Nephron progenitor cell (in vitro differentiated cells): ENCODE data around the gene IGSF3.

Experiments used
- DNase-seq: peaks from one replicate; pipeline ENCODE4 v3.0.0; 2021
- H3K27ac Mint-ChIP-seq: 2 replicates; pipeline ENCODE4 v1.8.0; 2021; ENCODE audit warnings: mild to moderate bottlenecking, moderate library complexity, mixed read lengths
- H3K27me3 Mint-ChIP-seq: 2 replicates; pipeline ENCODE4 v1.8.0; 2021; ENCODE audit warnings: mild to moderate bottlenecking, low read depth, mixed read lengths; ENCODE audit not compliant: poor library complexity
- H3K36me3 Mint-ChIP-seq: 2 replicates; pipeline ENCODE4 v1.8.0; 2021; ENCODE audit warnings: low read depth, mixed read lengths
- H3K4me1 Mint-ChIP-seq: 2 replicates; pipeline ENCODE4 v1.8.0; 2021; ENCODE audit warnings: mixed read lengths
- H3K4me3 Mint-ChIP-seq: 2 replicates; pipeline ENCODE4 v1.8.0; 2021; ENCODE audit warnings: mild to moderate bottlenecking, moderate library complexity, mixed read lengths
- H3K9me3 Mint-ChIP-seq: 2 replicates; pipeline ENCODE4 v1.8.0; 2021; ENCODE audit warnings: mild to moderate bottlenecking, moderate library complexity, mixed read lengths
- TF ChIP-seq, protein P1 (sequence below): fragments of 200-600 bp; sonication (generic); IDR thresholded peaks from 2 replicates; pipeline ENCODE4 v1.5.0; 2021; ENCODE audit warnings: antibody characterized with exemption

IGSF3 gene

DNA sequence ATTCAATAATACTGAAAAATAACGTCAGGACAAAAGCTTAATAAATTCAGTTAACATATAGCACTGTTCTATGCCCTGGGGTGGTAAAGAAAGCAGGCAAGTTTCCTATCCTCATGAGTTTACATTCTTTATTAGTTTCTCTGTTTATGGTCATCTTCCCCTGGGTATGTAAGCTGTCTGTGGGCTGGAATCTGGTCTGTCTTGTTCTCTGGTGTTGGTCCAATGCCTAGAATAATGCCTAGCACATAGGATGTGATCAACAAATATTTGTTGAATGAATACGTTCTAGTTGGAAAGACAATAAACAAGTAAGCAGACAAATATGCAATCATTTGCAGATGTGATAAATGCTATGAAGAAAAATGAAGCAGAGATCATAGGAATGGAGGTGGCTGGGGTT lies 7.2 kb upstream of the IGSF3 start:
- TF ChIP-seq, protein P1, sequence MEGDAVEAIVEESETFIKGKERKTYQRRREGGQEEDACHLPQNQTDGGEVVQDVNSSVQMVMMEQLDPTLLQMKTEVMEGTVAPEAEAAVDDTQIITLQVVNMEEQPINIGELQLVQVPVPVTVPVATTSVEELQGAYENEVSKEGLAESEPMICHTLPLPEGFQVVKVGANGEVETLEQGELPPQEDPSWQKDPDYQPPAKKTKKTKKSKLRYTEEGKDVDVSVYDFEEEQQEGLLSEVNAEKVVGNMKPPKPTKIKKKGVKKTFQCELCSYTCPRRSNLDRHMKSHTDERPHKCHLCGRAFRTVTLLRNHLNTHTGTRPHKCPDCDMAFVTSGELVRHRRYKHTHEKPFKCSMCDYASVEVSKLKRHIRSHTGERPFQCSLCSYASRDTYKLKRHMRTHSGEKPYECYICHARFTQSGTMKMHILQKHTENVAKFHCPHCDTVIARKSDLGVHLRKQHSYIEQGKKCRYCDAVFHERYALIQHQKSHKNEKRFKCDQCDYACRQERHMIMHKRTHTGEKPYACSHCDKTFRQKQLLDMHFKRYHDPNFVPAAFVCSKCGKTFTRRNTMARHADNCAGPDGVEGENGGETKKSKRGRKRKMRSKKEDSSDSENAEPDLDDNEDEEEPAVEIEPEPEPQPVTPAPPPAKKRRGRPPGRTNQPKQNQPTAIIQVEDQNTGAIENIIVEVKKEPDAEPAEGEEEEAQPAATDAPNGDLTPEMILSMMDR: no peak
- H3K27me3 Mint-ChIP-seq: peaks cover 6% of the 10 kb centered on the region

DNA sequence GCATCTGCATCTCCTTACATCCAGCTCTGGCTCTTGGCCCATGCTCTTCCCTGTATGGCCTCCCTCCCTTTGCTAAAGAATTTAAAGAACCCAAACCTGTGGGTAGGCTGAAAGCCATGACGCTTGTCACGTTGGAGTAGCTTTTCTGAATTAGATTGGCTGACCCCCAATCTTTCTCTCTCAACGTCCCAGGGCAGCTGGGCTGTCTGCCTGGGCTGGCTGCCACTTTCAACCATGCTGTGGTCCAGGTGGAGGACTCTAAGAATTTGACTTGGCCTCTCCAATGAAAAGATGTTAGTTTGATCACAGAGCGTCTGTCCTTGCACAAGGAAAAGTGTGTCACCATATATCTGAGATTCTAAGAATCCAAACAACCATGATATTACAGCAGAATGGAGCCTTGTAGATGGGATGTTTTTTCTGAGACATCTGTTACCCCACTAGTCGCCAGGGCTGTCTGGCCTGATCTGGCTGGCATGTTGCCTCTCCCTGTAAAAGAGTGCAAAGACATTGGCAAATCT lies 6.5 kb upstream of the IGSF3 start:
- no peak for DNase-seq
- TF ChIP-seq, protein P1: no peak
- peaks cover 6% of the 10 kb centered on the region for H3K27me3 Mint-ChIP-seq
- H3K4me3 Mint-ChIP-seq: no peak overlapping the region
- no peaks in the 10 kb centered on the region for H3K9me3 Mint-ChIP-seq
- H3K36me3 Mint-ChIP-seq: no peaks in the 10 kb centered on the region
- peaks cover 13% of the 10 kb centered on the region for H3K4me1 Mint-ChIP-seq
- H3K27ac Mint-ChIP-seq: peak overlapping the region; percentile 4

More for the DNA sequence above, 7.2 kb upstream of the IGSF3 start:
- H3K4me1 Mint-ChIP-seq: peaks cover 13% of the 10 kb centered on the region
- no peak overlapping the region for H3K4me3 Mint-ChIP-seq
- H3K9me3 Mint-ChIP-seq: no peaks in the 10 kb centered on the region
- no peaks in the 10 kb centered on the region for H3K36me3 Mint-ChIP-seq
- DNase-seq: no peak
- H3K27ac Mint-ChIP-seq: no peak overlapping the region

DNA sequence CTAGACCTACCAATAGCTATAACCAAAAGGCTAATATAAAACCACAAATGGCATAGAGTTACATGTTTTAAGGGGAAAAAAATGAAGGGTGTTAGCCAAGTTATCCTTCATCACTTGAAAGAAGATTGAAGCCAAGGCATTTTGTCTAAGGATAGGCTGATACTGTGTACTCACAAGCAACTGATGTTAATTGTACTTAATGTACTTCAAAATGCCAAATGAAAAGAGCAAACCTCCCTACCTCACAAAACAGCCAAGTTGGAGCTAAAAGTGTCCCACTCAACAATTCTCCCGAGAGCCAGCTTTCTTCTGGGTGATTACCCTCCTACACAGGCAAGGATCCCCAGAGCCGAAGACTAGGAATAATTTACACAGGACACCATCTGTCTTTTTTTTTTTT lies 4.4 kb upstream of the IGSF3 start:
- Mint-ChIP-seq H3K36me3 (no peaks in the 10 kb centered on the region), H3K9me3 (peaks cover 4% of the 10 kb centered on the region), H3K4me3 (no peak overlapping the region), H3K4me1 (peaks cover 13% of the 10 kb centered on the region), H3K27ac (no peak overlapping the region), H3K27me3 (peaks cover 11% of the 10 kb centered on the region)
- DNase-seq: no peak
- TF ChIP-seq, protein P1: no peak

DNA sequence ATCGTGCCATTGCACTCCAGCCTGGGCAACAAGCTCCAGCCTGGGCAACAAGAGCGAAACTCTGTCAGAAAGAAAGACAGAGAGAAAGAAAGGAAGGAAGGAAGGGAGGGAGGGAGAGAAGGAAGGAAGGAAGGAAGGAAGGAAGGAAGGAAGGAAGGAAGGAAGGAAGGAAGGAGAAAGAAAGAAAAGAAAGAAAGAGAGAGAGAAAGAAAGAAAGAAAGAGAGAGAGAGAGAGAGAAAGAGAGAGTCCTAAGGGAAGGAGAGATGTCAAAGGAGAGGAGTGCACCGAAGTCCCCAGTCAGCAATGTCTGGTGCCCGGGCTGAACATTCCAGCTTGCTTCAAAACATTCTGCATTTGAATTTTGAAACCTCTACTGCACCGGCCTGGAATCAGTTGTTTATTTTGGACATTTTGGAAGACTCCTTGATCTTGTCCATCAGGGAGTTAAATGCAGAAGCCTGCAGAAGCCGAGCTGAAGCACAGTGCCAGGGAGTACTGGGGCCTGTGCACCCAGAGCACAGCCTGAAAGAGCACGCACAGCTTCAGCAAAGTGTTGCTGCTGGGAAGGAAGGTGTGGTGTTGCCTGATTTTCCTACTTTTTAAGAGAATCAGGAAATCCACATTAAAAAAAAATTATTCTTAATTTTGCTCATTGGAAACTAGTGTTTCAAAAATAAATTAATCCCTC lies 3.7 kb upstream of the IGSF3 start:
- Mint-ChIP-seq H3K27me3 (peaks cover 11% of the 10 kb centered on the region), H3K27ac (no peak overlapping the region), H3K9me3 (peaks cover 4% of the 10 kb centered on the region), H3K4me1 (peaks cover 19% of the 10 kb centered on the region), H3K4me3 (no peak overlapping the region), H3K36me3 (no peaks in the 10 kb centered on the region)
- TF ChIP-seq, protein P1: no peak
- no peak for DNase-seq

DNA sequence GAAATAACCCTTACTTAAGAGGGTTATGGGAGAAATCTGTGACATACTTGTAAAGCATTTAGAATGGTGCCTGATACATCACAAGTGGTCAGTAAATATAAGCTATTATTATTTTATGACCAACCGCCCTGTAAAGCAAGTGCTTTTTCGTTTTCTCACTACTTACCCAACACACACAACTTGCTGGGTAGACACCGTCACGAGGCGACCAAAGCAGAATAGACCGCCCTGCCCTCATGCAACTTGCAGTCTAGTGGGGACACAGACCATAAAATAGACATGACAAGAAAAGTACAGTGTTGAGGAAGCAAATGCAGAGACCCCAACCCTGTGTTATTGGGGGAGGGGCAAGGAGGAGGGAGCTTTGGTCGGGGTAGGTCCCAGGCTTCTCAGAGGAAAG lies 744 bp upstream of the IGSF3 start:
- peaks cover 4% of the 10 kb centered on the region for H3K9me3 Mint-ChIP-seq
- peaks cover 17% of the 10 kb centered on the region for H3K27me3 Mint-ChIP-seq
- H3K36me3 Mint-ChIP-seq: peaks cover 4% of the 10 kb centered on the region
- TF ChIP-seq, protein P1: no peak
- no peak overlapping the region for H3K27ac Mint-ChIP-seq
- peaks cover 47% of the 10 kb centered on the region for H3K4me1 Mint-ChIP-seq
- H3K4me3 Mint-ChIP-seq: peak overlapping the region; percentile 78
- DNase-seq: no peak

DNA sequence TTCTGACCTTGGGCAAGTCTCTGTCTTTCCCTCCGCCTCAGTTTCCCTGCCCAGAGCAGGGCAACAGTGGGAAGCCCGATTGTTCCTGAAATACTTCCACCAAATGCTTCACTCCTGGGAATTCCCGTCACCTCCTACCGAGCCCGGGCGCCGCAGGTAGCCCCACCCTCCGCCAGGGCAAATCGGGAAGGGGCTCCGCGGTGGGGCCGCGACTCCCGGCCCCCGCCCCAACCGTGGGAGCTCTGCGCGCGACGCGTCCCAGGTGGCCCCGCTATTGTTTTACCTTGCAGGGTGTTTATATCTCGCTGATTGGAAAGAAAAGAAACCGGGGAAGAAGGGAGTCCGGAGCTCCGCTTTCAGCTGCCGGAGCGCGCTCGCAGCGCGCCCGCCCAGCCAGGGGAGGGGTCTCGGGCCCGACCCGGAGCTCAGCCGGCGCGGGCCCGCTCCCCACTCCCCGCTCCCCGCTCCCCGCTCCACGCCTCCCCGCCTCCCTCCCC lies 407 bp downstream of the IGSF3 start:
- Mint-ChIP-seq H3K27me3 (peaks cover 14% of the 10 kb centered on the region), H3K9me3 (peaks cover 4% of the 10 kb centered on the region), H3K27ac (no peak overlapping the region), H3K4me3 (peak overlapping the region; percentile 90), H3K36me3 (peaks cover 4% of the 10 kb centered on the region), H3K4me1 (peaks cover 57% of the 10 kb centered on the region)
- no peak for DNase-seq
- TF ChIP-seq, protein P1: no peak
